Dendritic cell treated with granulocyte-macrophage colony-stimulating factor and Interleukin-4, amounts not matched to agents 40 ng/mL and 50 ng/mL, for 4 days (primary cell): ENCODE results near the gene SOWAHA.

Experiments used
- H3K27ac Mint-ChIP-seq: one replicate; pipeline ENCODE4 v1.8.0; 2022; ENCODE audit warnings: mild to moderate bottlenecking, mixed read lengths
- H3K27me3 Mint-ChIP-seq: one replicate; pipeline ENCODE4 v1.8.0; 2022; ENCODE audit warnings: mild to moderate bottlenecking, mixed read lengths
- H3K36me3 Mint-ChIP-seq: one replicate; pipeline ENCODE4 v1.8.0; 2022; ENCODE audit warnings: low read depth, mixed read lengths
- H3K4me1 Mint-ChIP-seq: one replicate; pipeline ENCODE4 v1.8.0; 2022; ENCODE audit warnings: low read depth, mixed read lengths
- H3K4me3 Mint-ChIP-seq: one replicate; pipeline ENCODE4 v1.8.0; 2022; ENCODE audit warnings: mild to moderate bottlenecking, moderate library complexity, mixed read lengths
- H3K9me3 Mint-ChIP-seq: one replicate; pipeline ENCODE4 v1.8.0; 2022; ENCODE audit warnings: mixed read lengths
- intact Hi-C: fragments of 100-400 bp; cut with micrococcal nuclease; formaldehyde crosslinking; loops from one replicate; pipeline ENCODE4 v1.15.0; 2022

SOWAHA gene

GRCh38 chr5:132830436-132831094 is 17.5 kb downstream of the SOWAHA start, which contains the start of gene SHROOM1:
TSS of gene SHROOM1 (minus strand) at chr5:132830647. CDS start at chr5:132826140, 4,507 bp downstream.
- Mint-ChIP-seq H3K27me3 (peaks cover 63% of the 10 kb centered on the region), H3K4me1 (peaks cover 28% of the 10 kb centered on the region), H3K9me3 (no peaks in the 10 kb centered on the region), H3K4me3 (peak within 1 kb of the TSS; percentile 96), H3K27ac (peak within 1 kb of the TSS; percentile 77), H3K36me3 (peaks cover 12% of the 10 kb centered on the region)
- intact Hi-C loops: loop anchor here (1.0 to 2.0 kb wide), 2 partner anchors 32 to 53 kb away; no protein-coding TSS in a partner anchor

- Mint-ChIP-seq H3K27me3 (peaks cover 57% of the 10 kb centered on the region), H3K9me3 (no peaks in the 10 kb centered on the region), H3K4me1 (peaks cover 22% of the 10 kb centered on the region), H3K27ac (peak overlapping the region; percentile 55), H3K4me3 (peak overlapping the region; percentile 96), H3K36me3 (peaks cover 12% of the 10 kb centered on the region)
- intact Hi-C loops: loop anchor here (2.0 kb wide), 1 partner anchor 32 kb away; no protein-coding TSS in a partner anchor
Observed at GRCh38 chr5:132831095-132831860, 18.2 kb downstream of the SOWAHA start.

- intact Hi-C loops: no loop called here
- H3K27ac Mint-ChIP-seq: no peak overlapping the region
- H3K27me3 Mint-ChIP-seq: peaks cover 44% of the 10 kb centered on the region
- H3K36me3 Mint-ChIP-seq: peaks cover 6% of the 10 kb centered on the region
- H3K9me3 Mint-ChIP-seq: no peaks in the 10 kb centered on the region
- H3K4me3 Mint-ChIP-seq: no peak overlapping the region
- peaks cover 22% of the 10 kb centered on the region for H3K4me1 Mint-ChIP-seq
Observed at GRCh38 chr5:132832612-132833011, 19.5 kb downstream of the SOWAHA start.

- Mint-ChIP-seq H3K27ac (no peak overlapping the region), H3K4me1 (peaks cover 27% of the 10 kb centered on the region), H3K4me3 (no peak overlapping the region), H3K9me3 (no peaks in the 10 kb centered on the region), H3K27me3 (peaks cover 30% of the 10 kb centered on the region), H3K36me3 (peaks cover 6% of the 10 kb centered on the region)
- intact Hi-C loops: no loop called here
Observed at GRCh38 chr5:132834057-132834456, 21.0 kb downstream of the SOWAHA start.

GRCh38 chr5:132836852-132837251 is 23.8 kb downstream of the SOWAHA start:
- Mint-ChIP-seq H3K27ac (no peak overlapping the region), H3K9me3 (no peaks in the 10 kb centered on the region), H3K4me3 (no peak overlapping the region), H3K36me3 (no peaks in the 10 kb centered on the region), H3K4me1 (peaks cover 29% of the 10 kb centered on the region), H3K27me3 (peaks cover 7% of the 10 kb centered on the region)
- intact Hi-C loops: no loop called here

GRCh38 chr5:132837868-132838267 is 24.8 kb downstream of the SOWAHA start:
- peaks cover 2% of the 10 kb centered on the region for H3K27me3 Mint-ChIP-seq
- H3K9me3 Mint-ChIP-seq: no peaks in the 10 kb centered on the region
- no peak overlapping the region for H3K4me3 Mint-ChIP-seq
- peak overlapping the region; percentile 55 for H3K27ac Mint-ChIP-seq
- H3K4me1 Mint-ChIP-seq: peaks cover 29% of the 10 kb centered on the region
- intact Hi-C loops: no loop called here
- no peaks in the 10 kb centered on the region for H3K36me3 Mint-ChIP-seq

- intact Hi-C loops: no loop called here
- Mint-ChIP-seq H3K27me3 (no peaks in the 10 kb centered on the region), H3K4me1 (peaks cover 29% of the 10 kb centered on the region), H3K36me3 (no peaks in the 10 kb centered on the region), H3K9me3 (no peaks in the 10 kb centered on the region), H3K27ac (no peak overlapping the region), H3K4me3 (no peak overlapping the region)
Observed at GRCh38 chr5:132838516-132839282, 25.6 kb downstream of the SOWAHA start.

GRCh38 chr5:132839426-132840301 is 26.6 kb downstream of the SOWAHA start:
- Mint-ChIP-seq H3K36me3 (no peaks in the 10 kb centered on the region), H3K4me1 (peaks cover 29% of the 10 kb centered on the region), H3K27me3 (no peaks in the 10 kb centered on the region), H3K4me3 (no peak overlapping the region), H3K9me3 (no peaks in the 10 kb centered on the region), H3K27ac (peak overlapping the region; percentile 65)
- intact Hi-C loops: no loop called here

GRCh38 chr5:132840313-132840712 is 27.2 kb downstream of the SOWAHA start:
- Mint-ChIP-seq H3K27me3 (no peaks in the 10 kb centered on the region), H3K4me3 (no peak overlapping the region), H3K4me1 (peaks cover 29% of the 10 kb centered on the region), H3K27ac (peak overlapping the region; percentile 65), H3K9me3 (no peaks in the 10 kb centered on the region), H3K36me3 (no peaks in the 10 kb centered on the region)
- intact Hi-C loops: no loop called here

GRCh38 chr5:132840896-132841295 is 27.8 kb downstream of the SOWAHA start:
- Mint-ChIP-seq H3K27me3 (no peaks in the 10 kb centered on the region), H3K27ac (no peak overlapping the region), H3K4me1 (peaks cover 29% of the 10 kb centered on the region), H3K36me3 (no peaks in the 10 kb centered on the region), H3K9me3 (no peaks in the 10 kb centered on the region), H3K4me3 (no peak overlapping the region)
- intact Hi-C loops: no loop called here

GRCh38 chr5:132841305-132841704 is 28.2 kb downstream of the SOWAHA start:
- intact Hi-C loops: no loop called here
- no peak overlapping the region for H3K27ac Mint-ChIP-seq
- H3K9me3 Mint-ChIP-seq: no peaks in the 10 kb centered on the region
- H3K4me1 Mint-ChIP-seq: peaks cover 29% of the 10 kb centered on the region
- no peaks in the 10 kb centered on the region for H3K36me3 Mint-ChIP-seq
- H3K4me3 Mint-ChIP-seq: no peak overlapping the region
- no peaks in the 10 kb centered on the region for H3K27me3 Mint-ChIP-seq

- Mint-ChIP-seq H3K36me3 (no peaks in the 10 kb centered on the region), H3K4me3 (no peak overlapping the region), H3K27ac (no peak overlapping the region), H3K27me3 (peaks cover 3% of the 10 kb centered on the region), H3K9me3 (no peaks in the 10 kb centered on the region), H3K4me1 (no peaks in the 10 kb centered on the region)
- intact Hi-C loops: no loop called here
Observed at GRCh38 chr5:132848270-132848669, 35.2 kb downstream of the SOWAHA start.

GRCh38 chr5:132849347-132849746 is 36.2 kb downstream of the SOWAHA start:
- H3K4me3 Mint-ChIP-seq: no peak overlapping the region
- intact Hi-C loops: no loop called here
- H3K36me3 Mint-ChIP-seq: no peaks in the 10 kb centered on the region
- H3K27me3 Mint-ChIP-seq: peaks cover 3% of the 10 kb centered on the region
- H3K9me3 Mint-ChIP-seq: no peaks in the 10 kb centered on the region
- no peak overlapping the region for H3K27ac Mint-ChIP-seq
- no peaks in the 10 kb centered on the region for H3K4me1 Mint-ChIP-seq
